ENCODE results near the gene NIBAN1.

Gene NIBAN1

GRCh38 chr1:184932319-184932718 lies 42.0 kb downstream of the NIBAN1 start:
- no peak overlapping the region for H3K4me3 ChIP-seq (ENCODE audit: low read length)
- DNase-seq (ENCODE audit: low read depth): no peak
- TF ChIP-seq CTCF (conservative IDR thresholded peaks at IDR 0.05; ENCODE audit: low read length): no peak

- no peak for TF ChIP-seq CTCF (conservative IDR thresholded peaks at IDR 0.05; ENCODE audit: low read length)
- DNase-seq (ENCODE audit: low read depth): no peak
- H3K4me3 ChIP-seq (ENCODE audit: low read length): no peak overlapping the region
Measured at GRCh38 chr1:184931566-184931965, 42.7 kb downstream of the NIBAN1 start.

GRCh38 chr1:184930645-184931044 lies 43.7 kb downstream of the NIBAN1 start:
- no peak overlapping the region for H3K4me3 ChIP-seq (ENCODE audit: low read length)
- no peak for TF ChIP-seq CTCF (conservative IDR thresholded peaks at IDR 0.05; ENCODE audit: low read length)
- DNase-seq (ENCODE audit: low read depth): no peak

GRCh38 chr1:184930232-184930631 lies 44.1 kb downstream of the NIBAN1 start:
- TF ChIP-seq CTCF (conservative IDR thresholded peaks at IDR 0.05; ENCODE audit: low read length): no peak
- no peak for DNase-seq (ENCODE audit: low read depth)
- no peak overlapping the region for H3K4me3 ChIP-seq (ENCODE audit: low read length)

- no peak overlapping the region for H3K4me3 ChIP-seq (ENCODE audit: low read length)
- no peak for TF ChIP-seq CTCF (conservative IDR thresholded peaks at IDR 0.05; ENCODE audit: low read length)
- DNase-seq (ENCODE audit: low read depth): no peak
Measured at GRCh38 chr1:184929711-184930202, 44.6 kb downstream of the NIBAN1 start.

GRCh38 chr1:184928394-184928793 lies 45.9 kb downstream of the NIBAN1 start:
- no peak for TF ChIP-seq CTCF (conservative IDR thresholded peaks at IDR 0.05; ENCODE audit: low read length)
- H3K4me3 ChIP-seq (ENCODE audit: low read length): no peak overlapping the region
- no peak for DNase-seq (ENCODE audit: low read depth)
